Measurements from ENCODE around the gene EXOSC7. TPM values are rescaled to one million over a fixed set of nuclear protein-coding genes. Genes with fewer than 3 reads are reported as not detected.
"Not testable (repeated sequence)": the region's sequence is repeated elsewhere in the genome, so short reads cannot be mapped to it uniquely, and the experiment has no call there.

Gene EXOSC7
- total RNA-seq, 1 donor from 2014 or later: 67.8 TPM

DNA sequence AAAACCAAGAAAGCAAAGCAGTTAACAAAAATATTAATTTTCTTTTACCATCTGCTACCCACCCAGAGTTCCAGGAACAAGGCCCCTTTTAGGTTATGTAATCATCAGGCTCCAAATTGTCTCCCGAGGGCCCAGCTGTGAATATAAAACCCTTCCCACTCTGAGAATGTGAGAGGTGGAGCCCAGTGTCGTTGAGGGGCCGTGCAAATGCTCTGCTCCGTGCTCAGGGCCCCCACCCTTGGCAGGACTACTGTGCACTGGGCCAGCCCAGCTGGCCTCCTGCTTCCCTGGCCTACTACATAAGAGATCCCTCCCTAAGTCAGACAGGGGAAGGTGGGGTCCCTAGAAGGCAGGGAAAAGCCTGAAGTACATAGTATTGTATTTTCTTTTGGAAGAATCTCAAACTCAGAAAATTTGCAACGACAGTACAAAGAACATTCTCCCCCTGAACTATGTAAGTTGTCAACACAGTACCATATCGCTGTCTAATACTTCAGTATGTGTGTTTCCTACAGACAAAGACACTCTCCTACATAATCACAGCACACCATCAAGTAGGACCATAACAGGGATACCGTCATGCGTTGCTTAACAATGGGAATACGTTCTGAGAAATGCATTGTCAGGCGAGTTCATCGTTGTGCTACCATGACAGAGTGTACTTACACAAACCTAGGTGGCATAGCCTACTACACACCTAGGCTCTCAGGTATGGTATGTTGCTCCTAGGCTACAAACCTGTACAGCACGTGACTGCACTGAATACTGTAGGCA is 45.7 kb downstream of the EXOSC7 start:
- no peak for DNase-seq (ENCODE audit: low read depth, low spot score)

DNA sequence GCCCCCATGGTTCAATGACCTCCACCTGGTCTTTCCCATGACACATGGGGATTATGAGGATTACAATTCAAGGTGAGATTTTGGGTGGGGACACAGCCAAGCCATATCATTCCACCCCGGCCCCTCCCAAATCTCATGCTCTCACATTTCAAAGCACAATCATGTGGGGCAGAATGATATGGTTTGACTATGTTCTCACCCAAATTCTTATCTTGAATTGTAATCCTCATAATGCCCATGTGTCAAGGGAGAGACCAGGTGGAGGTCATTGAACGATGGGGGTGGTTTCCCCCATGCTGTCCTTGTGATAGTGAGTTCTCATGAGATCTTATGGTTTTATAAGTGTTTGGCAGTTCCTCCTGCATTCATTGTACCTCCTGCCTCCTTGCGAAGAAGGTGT is 47.6 kb downstream of the EXOSC7 start:
- DNase-seq (ENCODE audit: low read depth, low spot score): no peak

DNA sequence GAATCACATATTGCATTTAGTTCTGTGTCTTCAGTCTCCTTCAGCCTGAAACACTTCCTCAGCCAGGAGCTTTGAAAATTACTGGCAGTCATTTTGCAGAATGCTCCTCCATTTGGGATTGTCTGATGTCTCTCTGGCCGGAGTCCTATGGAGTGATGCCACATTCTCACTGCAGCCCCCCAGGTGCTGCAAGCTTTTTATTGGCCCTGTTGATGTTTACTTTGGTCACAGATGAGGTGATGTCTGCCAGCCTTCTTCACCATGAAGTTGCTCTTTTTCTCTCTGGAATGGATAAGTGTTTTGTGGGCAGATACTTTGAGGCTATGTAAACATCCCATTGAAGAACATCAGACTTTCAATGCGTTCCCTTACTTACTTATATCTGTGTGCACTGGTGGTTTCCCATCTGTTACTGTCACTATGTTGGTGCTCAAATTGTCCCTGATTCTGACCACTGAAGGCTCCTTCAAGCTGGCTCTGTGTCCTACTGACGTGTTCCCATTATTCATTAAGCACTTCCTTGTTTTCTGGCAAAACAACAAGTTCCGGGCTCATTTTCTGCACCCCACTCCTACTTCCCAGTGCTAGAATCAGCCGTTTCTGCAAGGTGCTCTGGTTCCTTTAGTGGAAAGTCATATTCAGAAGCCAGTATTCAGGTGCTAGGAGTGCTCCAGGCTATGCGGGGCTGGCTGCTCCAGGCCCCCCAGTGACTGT is 48.7 kb downstream of the EXOSC7 start:
- DNase-seq (ENCODE audit: low read depth, low spot score): no peak

DNA sequence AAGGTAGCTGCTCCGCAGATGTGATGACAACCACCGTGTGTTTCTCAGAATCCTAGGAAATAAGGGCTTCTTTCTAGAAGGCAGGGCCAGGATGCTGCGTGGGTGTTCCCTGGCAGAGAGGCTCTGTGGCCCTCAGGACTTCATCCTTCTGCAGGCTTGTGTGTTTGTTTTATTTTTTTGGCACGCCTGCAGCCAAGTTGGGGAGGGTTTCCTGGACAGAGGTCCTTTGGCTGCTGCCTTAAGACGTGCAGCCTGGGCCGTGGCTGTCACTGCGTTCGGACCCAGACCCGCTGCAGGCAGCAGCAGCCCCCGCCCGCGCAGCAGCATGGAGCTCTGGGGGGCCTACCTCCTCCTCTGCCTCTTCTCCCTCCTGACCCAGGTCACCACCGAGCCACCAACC is 50.0 kb downstream of the EXOSC7 start, which contains the start of gene CLEC3B:
CLEC3B (plus strand) TSS at position 266 of the 400 bp plus-strand sequence; CDS start at position 326, 60 bp downstream.
- peak; percentile 36 for DNase-seq (ENCODE audit: low read depth, low spot score)

DNA sequence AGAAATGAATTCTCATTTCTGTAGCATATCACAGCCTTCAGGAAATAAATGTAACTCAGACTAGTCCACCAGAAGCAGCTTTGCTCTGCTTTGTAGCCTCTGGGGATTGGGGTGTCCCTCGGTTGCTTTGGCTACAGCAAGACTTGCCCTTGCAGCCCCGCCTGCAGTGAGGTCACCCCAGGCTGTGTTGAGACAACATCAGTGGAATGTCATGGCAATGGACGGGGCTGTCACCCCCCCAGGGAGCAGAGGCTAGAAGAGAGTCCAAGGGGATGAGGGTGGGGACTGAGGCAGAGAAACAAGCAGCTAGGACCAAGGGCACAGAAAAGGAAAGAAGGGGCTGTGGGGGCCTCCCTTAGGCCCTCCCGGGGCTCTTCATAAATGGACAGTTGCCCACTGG is 50.9 kb downstream of the EXOSC7 start:
- DNase-seq (ENCODE audit: low read depth, low spot score): no peak

DNA sequence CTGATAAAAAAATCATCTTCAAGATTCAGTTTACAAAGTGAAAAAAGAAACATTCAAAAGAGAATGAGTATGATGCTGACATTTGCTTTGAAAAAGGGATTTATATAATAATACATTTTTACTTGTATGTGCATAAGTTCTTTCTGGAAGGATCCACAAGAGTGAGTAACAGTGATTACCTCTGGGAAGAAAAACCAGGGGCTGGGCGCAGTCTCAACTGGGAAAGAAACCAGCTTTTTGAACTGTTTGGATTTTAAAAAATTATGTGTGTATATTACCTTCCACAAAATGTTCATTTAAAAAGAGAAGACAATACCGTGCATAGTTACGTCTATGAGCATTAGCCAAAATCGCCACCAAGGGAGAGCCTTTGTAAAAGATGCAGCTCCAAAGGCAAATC is 51.4 kb downstream of the EXOSC7 start:
- no peak for DNase-seq (ENCODE audit: low read depth, low spot score)

DNA sequence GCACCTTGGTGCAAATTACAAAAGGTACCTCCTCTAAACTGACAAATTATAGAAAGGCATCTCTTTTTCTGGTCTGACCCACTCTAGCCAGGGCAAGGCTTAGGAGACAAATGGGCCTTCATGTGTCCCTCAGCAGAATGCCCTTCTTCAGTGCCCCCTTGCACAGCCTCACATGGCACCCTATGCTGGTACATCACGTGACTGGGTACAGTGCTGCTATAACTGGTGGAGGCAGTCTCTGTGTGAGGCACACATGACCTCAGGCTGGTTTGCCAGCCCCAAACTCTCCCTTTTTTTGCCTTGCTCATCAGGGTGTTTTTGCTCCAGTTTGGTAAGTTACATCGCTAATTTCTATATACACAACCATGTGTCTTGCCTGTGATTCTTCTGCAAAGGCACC is 53.2 kb downstream of the EXOSC7 start:
- no peak for DNase-seq (ENCODE audit: low read depth, low spot score)

DNA sequence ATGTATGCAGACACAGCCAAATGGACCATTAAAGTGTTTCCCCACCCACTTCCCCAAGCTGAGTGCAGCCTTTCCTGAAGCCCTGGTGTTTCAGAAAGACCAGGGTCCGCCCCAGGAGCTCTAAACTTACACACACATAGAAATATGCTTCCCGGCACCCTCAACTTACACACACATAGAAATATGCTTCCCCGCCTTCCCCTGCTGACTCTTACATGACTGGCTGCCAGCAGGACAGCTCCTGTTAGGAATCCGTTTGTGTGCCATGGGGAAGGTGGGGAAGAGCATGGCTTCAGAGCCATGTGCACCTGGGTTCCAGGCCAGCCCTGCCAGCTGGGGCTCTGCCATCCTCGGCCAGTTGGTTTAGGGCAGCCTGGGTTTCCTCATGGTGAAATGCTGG is 53.6 kb downstream of the EXOSC7 start:
- DNase-seq (ENCODE audit: low read depth, low spot score): no peak

DNA sequence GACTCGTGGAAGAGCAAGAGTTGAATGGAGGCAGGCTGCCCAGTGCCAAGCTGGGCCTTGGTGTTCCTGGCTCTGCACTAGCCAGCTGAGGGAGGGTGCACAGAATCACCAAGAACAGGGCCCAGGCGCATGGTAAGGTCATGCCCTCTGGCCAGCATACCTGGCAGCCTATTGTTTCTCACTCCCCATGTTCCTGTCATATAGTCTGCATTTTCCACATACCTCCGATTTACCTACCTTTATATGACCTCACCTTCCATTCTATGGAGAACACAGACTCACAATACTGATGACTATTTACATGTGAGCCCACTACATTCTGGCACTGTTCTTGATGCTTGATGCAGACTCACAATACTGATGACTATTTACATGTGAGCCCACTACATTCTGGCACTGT is 55.5 kb downstream of the EXOSC7 start:
- no peak for DNase-seq (ENCODE audit: low read depth, low spot score)

DNA sequence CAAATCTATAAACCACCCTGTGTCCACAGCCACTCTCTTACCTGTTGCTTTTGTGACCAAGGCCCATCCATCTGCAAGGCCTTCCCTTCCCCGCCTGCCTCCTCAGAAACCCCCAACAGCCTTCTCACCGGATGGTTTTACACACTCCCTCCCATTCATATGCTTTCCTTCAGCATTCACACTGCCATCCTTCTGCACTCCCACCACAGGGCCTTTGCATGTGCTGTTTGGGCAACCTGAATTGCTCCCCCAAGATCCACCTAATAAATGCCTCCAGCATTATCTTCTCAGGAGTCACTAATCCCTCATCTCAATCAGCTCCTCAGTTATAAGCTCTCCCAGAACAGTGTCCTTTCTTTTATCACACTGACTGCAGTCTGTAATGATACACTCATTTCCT is 56.1 kb downstream of the EXOSC7 start:
- no peak for DNase-seq (ENCODE audit: low read depth, low spot score)

DNA sequence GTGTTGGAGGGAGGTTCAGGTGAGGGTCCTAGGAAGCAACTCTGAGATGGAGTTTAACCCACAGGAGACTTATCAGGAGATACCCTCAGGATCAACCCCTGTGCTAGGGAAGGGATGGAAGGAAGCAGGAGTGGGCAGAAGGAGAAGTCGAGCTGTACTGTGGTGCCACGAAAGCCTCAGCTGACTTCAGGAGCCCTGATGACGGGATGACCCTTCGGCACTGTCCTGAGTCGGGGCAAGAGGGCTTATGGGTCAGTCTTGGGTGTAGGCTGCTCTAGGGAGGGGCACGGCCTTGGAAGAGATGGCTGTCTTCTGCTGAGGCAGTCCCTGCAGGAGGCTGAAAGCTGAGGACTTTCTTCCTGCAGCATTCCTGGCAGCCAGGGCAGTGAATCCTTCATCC is 57.7 kb downstream of the EXOSC7 start:
- no peak for DNase-seq (ENCODE audit: low read depth, low spot score)

DNA sequence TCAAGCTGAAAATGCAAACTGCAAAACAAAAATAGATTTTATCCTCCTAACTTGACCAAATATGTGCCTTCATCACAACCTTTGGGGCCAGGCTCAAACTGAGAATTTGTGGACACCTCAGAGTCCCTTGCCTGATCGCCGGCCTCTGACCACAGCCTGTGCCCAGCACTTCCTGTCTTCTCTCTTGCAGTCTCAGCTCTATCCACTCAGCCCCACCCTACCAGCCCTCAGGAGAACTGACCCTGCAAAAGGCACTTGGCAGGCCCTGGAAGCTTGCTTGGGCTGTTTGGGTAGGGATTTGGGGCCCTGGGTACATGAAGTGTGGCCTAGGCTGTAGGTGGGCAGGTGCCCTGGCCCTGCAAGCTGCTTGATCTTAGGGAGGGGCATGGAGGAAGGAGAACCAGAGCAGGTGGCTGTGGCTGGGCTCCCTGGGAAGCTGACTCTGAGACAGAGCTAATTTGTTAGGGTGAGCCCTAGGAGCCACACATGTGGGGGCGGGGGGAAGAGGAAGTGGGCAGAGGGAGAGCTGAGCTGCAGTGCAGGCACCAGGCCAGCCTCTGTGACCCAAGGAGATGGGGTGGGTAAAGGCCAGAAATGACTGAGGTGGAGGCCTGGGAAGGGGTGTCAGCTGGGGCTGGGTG is 58.7 kb downstream of the EXOSC7 start:
- DNase-seq (ENCODE audit: low read depth, low spot score): no peak

DNA sequence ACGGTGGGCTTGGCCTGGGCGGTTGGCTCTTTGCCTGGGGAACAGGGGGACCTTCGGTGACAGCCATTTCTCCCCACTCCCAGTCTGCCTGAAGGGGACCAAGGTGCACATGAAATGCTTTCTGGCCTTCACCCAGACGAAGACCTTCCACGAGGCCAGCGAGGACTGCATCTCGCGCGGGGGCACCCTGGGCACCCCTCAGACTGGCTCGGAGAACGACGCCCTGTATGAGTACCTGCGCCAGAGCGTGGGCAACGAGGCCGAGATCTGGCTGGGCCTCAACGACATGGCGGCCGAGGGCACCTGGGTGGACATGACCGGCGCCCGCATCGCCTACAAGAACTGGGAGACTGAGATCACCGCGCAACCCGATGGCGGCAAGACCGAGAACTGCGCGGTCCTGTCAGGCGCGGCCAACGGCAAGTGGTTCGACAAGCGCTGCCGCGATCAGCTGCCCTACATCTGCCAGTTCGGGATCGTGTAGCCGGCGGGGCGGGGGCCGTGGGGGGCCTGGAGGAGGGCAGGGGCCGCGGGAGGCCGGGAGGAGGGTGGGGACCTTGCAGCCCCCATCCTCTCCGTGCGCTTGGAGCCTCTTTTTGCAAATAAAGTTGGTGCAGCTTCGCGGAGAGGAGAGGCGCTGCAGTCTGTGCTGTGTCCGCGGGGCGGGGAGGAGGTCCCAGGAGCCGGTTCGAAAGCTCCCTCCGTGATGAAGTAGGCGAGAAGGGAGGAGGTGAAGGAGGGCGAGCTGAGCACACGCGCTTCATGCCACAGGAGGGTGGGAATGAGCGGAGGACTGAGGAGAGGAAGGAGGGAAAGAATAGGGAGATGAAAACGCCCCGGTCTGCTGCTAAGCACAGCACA is 59.6 kb downstream of the EXOSC7 start:
- no peak for DNase-seq (ENCODE audit: low read depth, low spot score)

DNA sequence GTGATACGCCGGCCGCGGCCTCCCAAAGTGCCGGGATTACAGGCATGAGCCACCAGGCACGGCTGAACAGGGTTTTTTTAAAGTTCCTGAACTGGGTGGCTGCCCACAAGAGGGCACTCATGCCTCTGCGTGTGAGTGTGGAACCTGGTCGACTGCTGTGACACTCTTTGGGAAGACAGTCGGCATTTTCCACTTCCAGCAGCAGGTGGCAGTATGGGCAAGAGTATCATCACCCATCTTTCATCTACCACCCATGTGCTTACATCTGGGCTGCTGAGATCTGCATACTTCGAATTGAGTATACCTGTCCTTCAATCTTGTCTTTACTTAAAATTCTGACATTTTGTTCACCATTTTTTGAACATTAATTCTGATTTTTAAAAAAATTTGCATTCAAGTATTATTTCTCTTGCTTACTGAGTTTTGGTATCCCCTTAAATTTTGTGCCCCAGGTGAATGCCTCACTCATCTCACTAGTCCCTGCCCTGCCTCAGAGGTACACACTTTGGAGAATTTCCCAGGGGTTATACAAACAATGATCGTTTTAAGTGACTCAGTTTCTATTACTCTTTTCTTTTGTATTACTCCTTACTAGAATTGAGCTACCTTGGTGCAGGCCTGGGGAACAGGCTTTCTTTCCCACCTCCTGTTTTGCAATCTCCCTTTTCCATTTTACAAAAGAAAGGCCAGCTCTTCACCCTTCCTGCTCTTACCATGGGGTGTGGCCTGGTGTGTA is 61.8 kb downstream of the EXOSC7 start:
- peak; percentile 76 for DNase-seq (ENCODE audit: low read depth, low spot score)

DNA sequence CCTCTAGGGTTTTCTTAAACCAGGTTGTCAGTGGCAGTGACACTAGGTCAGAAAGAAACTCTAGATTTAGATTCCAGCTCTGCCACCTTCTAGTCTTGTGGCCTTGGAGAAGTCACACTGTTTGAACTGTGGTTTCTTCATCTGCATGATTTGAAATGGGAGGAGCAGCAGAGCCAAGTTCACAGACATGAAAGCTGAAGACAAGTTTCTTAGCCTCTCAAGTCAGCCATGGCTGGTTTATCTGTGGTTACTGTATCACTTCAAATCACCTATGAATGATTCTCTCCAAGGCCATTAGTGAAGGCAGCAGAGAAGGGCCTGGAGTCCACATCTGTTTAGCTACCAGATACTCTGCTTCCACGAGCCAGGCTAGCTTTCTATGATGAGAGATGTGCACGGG is 65.6 kb downstream of the EXOSC7 start:
- DNase-seq (ENCODE audit: low read depth, low spot score): no peak

DNA sequence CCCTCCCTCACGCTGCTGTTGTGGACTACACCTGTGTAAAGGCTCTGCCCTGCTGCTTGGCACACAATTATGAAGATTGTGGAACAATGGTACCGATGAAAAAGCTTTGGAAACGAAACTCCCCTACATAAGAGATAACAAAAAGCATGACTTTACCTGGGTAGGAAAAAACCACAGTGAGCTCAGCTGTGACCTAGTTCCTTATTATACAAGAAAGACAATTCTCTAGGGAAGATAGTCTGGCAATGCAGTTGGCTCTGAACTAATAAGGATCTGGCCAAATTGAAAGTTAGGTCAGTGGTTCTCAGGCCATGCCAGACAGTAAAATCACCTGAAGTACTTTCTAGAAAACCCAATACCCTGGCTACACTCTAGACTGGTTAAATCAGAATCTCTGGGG is 66.1 kb downstream of the EXOSC7 start:
- DNase-seq (ENCODE audit: low read depth, low spot score): no peak

DNA sequence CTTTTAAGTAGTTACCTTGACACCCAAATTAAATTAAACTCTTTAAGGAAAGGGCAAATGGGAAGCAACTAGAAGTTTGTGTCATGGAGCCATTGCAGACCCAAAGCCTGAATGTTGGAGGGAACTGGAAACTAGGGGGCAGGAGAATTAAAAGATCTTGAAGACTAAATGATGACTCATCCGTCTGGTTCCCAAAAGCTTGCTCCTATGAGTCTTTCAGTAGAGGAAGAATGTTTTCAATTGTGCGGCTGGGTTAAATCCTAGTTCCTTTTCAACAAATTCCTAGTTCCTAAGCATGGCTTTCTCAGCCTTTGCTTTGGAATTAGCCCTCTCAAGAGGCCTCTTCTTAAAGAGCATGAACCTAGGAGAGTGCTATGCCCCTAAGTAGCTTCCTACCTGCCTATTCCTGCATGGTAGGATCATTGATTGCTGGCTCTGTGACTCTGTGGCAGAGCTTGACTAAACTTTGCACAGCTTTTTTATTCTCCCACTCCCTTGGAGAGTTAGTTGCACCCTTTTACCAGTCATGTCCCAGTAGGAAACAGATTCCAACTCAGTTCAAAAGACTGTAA is 67.8 kb downstream of the EXOSC7 start:
- DNase-seq (ENCODE audit: low read depth, low spot score): no peak

DNA sequence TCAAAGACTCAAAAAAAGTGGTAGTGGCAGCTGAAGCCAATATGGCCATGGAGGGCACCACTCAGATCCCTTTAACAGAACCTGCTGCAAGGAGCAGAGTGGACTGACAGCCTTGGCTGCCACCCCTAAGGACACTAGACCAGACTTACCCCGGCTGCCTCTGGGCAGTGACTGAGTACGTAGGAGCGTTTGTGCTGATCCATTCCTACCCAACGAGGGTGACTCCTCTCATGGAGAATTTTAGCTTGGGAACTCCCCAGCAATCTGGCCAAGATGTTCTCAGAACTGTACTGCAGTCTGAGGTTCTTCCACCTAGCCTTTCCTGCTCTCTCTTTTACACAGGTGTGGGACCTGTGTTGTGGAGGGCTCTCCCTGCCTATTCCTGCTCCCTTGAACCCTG is 72.2 kb downstream of the EXOSC7 start:
- DNase-seq (ENCODE audit: low read depth, low spot score): no peak

DNA sequence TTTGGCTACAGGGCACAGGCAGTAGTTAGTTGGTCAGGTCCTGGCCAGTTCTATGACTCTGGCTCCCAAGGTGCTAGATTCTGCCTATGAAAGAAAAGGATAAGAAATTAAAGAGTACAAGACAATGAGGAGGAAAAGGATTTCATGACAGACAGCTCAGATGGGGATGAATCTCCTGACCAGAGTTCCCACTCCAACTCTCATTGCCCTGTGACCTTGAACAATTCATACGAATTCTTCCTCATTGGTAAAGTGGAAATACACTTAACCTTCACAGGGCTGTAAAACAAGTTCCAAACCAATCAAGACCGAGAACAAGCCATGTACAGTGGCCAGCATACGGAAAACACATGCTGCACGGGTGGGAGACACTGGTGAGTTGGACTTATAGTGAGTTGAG is 73.8 kb downstream of the EXOSC7 start:
- DNase-seq (ENCODE audit: low read depth, low spot score): no peak

DNA sequence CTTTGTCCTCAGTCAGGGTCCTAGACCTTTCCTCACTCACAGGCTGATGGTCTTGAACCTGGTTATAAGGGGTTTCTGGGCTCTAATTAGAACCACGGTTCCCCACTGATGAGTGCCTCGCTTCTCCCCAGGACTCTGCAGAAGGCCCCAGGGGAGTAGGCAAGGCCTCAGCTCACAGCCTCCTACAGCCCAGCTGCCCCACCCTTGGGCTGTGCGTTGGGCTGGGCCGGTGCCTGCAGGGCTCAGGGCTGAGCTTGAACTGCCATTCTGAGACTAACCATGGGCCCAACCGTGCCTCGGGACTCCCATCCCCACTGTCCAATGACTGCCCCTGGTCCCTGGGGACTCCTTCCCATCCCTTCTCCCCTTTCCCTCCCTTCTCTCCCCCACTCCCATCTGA is 75.6 kb downstream of the EXOSC7 start:
- DNase-seq (ENCODE audit: low read depth, low spot score): no peak

DNA sequence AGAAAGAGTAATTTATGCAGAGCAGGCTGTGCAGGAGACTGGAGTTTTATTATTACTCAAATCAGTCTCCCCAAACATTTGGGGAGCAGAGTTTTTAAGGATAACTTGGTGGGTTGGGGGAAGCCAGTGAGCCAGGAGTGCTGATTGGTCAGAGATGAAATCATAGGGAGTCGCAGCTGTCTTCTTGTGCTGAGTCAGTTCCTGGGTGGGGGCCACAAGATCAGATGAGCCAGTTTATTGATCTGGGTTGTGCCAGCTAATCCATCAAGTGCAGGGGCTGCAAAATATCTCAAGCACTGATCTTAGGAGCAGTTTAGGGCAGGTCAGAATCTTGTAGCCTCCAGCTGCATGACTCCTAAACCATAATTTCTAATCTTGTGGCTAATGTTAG is 77.8 kb downstream of the EXOSC7 start:
- not testable (repeated sequence) for DNase-seq (ENCODE audit: low read depth, low spot score)

Measured in pulmonary artery endothelial cell (primary cell).